Naive thymus-derived CD4-positive, alpha-beta T cell (primary cell): ENCODE measurements around the gene S1PR1. TPM values are rescaled to one million over a fixed set of nuclear protein-coding genes. Genes with fewer than 3 reads are reported as not detected.

Source experiments
- ATAC-seq: fragments of 150-1000 bp; cut with Tn5 transposase; 2 replicates; pipeline ENCODE4 v1.10.0; 2021; ENCODE audit warnings: mild to moderate bottlenecking, moderate library complexity
- CTCF ChIA-PET: fragments of 350-600 bp; sonication (Branson Sonifier 250); formaldehyde crosslinking; loops from one replicate; lab custom pipeline; 2021; ENCODE audit warnings: antibody characterized with exemption; lab: Charles Lee
- POLR2A ChIA-PET: fragments of 350-600 bp; sonication (Branson Sonifier 250); formaldehyde crosslinking; loops from one replicate; lab custom pipeline; 2021; ENCODE audit warnings: antibody characterized with exemption, inconsistent platforms; lab: Charles Lee
- DNase-seq, 9 donors: peaks; one replicate each; pipeline versions ENCODE4 v3.0.0 to v3.0.0-alpha.2; 2020 to 2022; ENCODE audit warnings: mixed read lengths in 1 of 9
- H3K27ac ChIP-seq: one replicate; pipeline ENCODE4 v1.7.0; 2013; ENCODE audit warnings: mild to moderate bottlenecking, low read depth, low read length, moderate library complexity
- H3K27me3 ChIP-seq, 2 donors: one replicate each; pipeline ENCODE4 v1.7.0; 2013; ENCODE audit warnings: low read length in 2 of 2, mild to moderate bottlenecking in 2 of 2, moderate library complexity in 2 of 2; ENCODE audit not compliant: control insufficient read depth in 2 of 2, insufficient read depth in 2 of 2
- H3K36me3 ChIP-seq, 3 experiments: 1 replicate in 2 of 3; 2 replicates in 1 of 3; pipeline ENCODE4 v1.7.0; 2013; ENCODE audit warnings: low read length in 3 of 3, mild to moderate bottlenecking in 3 of 3, moderate library complexity in 1 of 3; ENCODE audit not compliant: insufficient read depth in 3 of 3, control insufficient read depth in 2 of 3
- H3K4me1 ChIP-seq, 2 donors: one replicate each; pipeline ENCODE4 v1.7.0; 2013; ENCODE audit warnings: low read length in 2 of 2, mild to moderate bottlenecking in 2 of 2, moderate library complexity in 1 of 2; ENCODE audit not compliant: control insufficient read depth in 2 of 2, insufficient read depth in 2 of 2
- H3K4me3 ChIP-seq: 2 replicates; pipeline ENCODE4 v1.7.0; 2013; ENCODE audit warnings: mild to moderate bottlenecking, low read length
- H3K9me3 ChIP-seq, 3 experiments: 1 replicate in 2 of 3; 2 replicates in 1 of 3; pipeline ENCODE4 v1.7.0; 2013; ENCODE audit warnings: low read length in 3 of 3; ENCODE audit not compliant: control insufficient read depth in 2 of 3
- H3K27ac Mint-ChIP-seq, 9 donors: one replicate each; pipeline ENCODE4 v1.8.0; 2020 to 2022; ENCODE audit warnings: mixed read lengths in 9 of 9, mild to moderate bottlenecking in 8 of 9, moderate library complexity in 5 of 9, inconsistent platforms in 2 of 9
- H3K27me3 Mint-ChIP-seq, 5 donors: one replicate each; pipeline ENCODE4 v1.8.0; 2021 to 2022; ENCODE audit warnings: mixed read lengths in 5 of 5, mild to moderate bottlenecking in 1 of 5
- H3K36me3 Mint-ChIP-seq, 5 donors: one replicate each; pipeline ENCODE4 v1.8.0; 2020 to 2022; ENCODE audit warnings: mixed read lengths in 5 of 5, mild to moderate bottlenecking in 3 of 5, inconsistent platforms in 1 of 5
- H3K4me1 Mint-ChIP-seq, 7 donors: one replicate each; pipeline ENCODE4 v1.8.0; 2020 to 2022; ENCODE audit warnings: mixed read lengths in 7 of 7, mild to moderate bottlenecking in 3 of 7, inconsistent platforms in 1 of 7
- H3K4me3 Mint-ChIP-seq, 10 donors: one replicate each; pipeline ENCODE4 v1.8.0; 2020 to 2022; ENCODE audit warnings: mild to moderate bottlenecking in 10 of 10, mixed read lengths in 10 of 10, moderate library complexity in 6 of 10, inconsistent platforms in 2 of 10
- H3K9me3 Mint-ChIP-seq, 11 donors: one replicate each; pipeline ENCODE4 v1.8.0; 2020 to 2022; ENCODE audit warnings: mixed read lengths in 11 of 11, mild to moderate bottlenecking in 4 of 11, inconsistent platforms in 1 of 11, moderate library complexity in 1 of 11
- intact Hi-C, 2 donors: fragments of 100-400 bp; cut with micrococcal nuclease; formaldehyde crosslinking; loops; one replicate each; pipeline ENCODE4 v1.15.1; 2023
- polyA plus RNA-seq, 2 donors: library from polyadenylated mRNA; unstranded; fragments of 300-500 nt; fragmentation: Illumina TruSeq; gene quantifications; one replicate each; pipeline ENCODE4 v1.2.3, GENCODE V29; 2021
- total RNA-seq, 6 experiments: library from RNA in 5 of 6; stranded (reverse) in 5 of 6; gene quantifications; 1 replicate in 5 of 6; 2 replicates in 1 of 6; pipeline ENCODE4 v1.2.3 and lab custom pipeline; 2021 to 2026

Gene S1PR1
- total and polyA plus RNA-seq, 7 experiments from 2014 or later: 116 to 305 (median 247) TPM

GRCh38 chr1:101284021-101284420, 47.2 kb downstream of the S1PR1 start:
- ChIA-PET CTCF (interaction anchor here (1.0 to 6.8 kb wide), 10 partner anchors 14 to 360 kb away, joined by 4 to 110 read pairs (median 20); partner anchors contain the start of gene S1PR1), POLR2A (interaction anchor here (0.6 to 16.7 kb wide), 9 partner anchors 20 to 358 kb away, joined by 3 to 633 read pairs (median 4); partner anchors contain the start of gene S1PR1)
- Mint-ChIP-seq H3K27me3 (no peaks in the 10 kb centered on the region), H3K4me1 (peaks cover 67 to 94% (median 91%) of the 10 kb centered on the region in 7 donors), H3K4me3 (peak overlapping the region; percentile 70 to 94 (median 80)), H3K36me3 (peaks cover 0 to 3% (median 0%) of the 10 kb centered on the region in 5 donors), H3K9me3 (peaks cover 0 to 1% (median 0%) of the 10 kb centered on the region in 11 donors), H3K27ac (peak overlapping the region; percentile 75 to 99 (median 98))
- H3K27me3 ChIP-seq: no peaks in the 10 kb centered on the region
- no peaks in the 10 kb centered on the region for H3K9me3 ChIP-seq
- intact Hi-C loops: loop anchor here (1.0 to 2.0 kb wide), 6 partner anchors 9 to 357 kb away; no protein-coding TSS in a partner anchor
- peaks cover 83 to 92% of the 10 kb centered on the region in 2 donors for H3K4me1 ChIP-seq
- peak overlapping the region; percentile 35 for H3K4me3 ChIP-seq
- peak overlapping the region; percentile 77 for H3K27ac ChIP-seq
- ATAC-seq: peak; percentile 70
- no peaks in the 10 kb centered on the region for H3K36me3 ChIP-seq
- DNase-seq: peak in 8 of 9 donors; percentile 44 to 73 (median 62)

- ChIA-PET CTCF (interaction anchor here (0.7 to 6.8 kb wide), 15 partner anchors 15 to 379 kb away, joined by 3 to 110 read pairs (median 4); partner anchors contain the start of gene S1PR1), POLR2A (interaction anchor here (0.6 to 16.7 kb wide), 13 partner anchors 20 to 363 kb away, joined by 3 to 633 read pairs (median 3); partner anchors contain the start of gene S1PR1)
- intact Hi-C loops: loop anchor here (1.0 to 2.0 kb wide), 6 partner anchors 9 to 357 kb away; no protein-coding TSS in a partner anchor
- peaks cover 63 to 91% (median 89%) of the 10 kb centered on the region in 7 donors for H3K4me1 Mint-ChIP-seq
- peaks cover 0 to 3% (median 0%) of the 10 kb centered on the region in 5 donors for H3K36me3 Mint-ChIP-seq
- ATAC-seq (no peak), DNase-seq (no peak)
- H3K4me3 Mint-ChIP-seq: peak overlapping the region; percentile 70 to 94 (median 80)
- H3K4me1 ChIP-seq: peaks cover 76 to 85% of the 10 kb centered on the region in 2 donors
- H3K27me3 ChIP-seq: no peaks in the 10 kb centered on the region
- H3K27ac ChIP-seq: peak overlapping the region; percentile 77
- H3K27ac Mint-ChIP-seq: peak overlapping the region; percentile 75 to 99 (median 98)
- H3K27me3 Mint-ChIP-seq: no peaks in the 10 kb centered on the region
- peaks cover 0 to 1% (median 0%) of the 10 kb centered on the region in 11 donors for H3K9me3 Mint-ChIP-seq
- no peaks in the 10 kb centered on the region for H3K9me3 ChIP-seq
- peak overlapping the region; percentile 35 for H3K4me3 ChIP-seq
- H3K36me3 ChIP-seq: no peaks in the 10 kb centered on the region
Measured at GRCh38 chr1:101284622-101285218, 47.9 kb downstream of the S1PR1 start.

DNA sequence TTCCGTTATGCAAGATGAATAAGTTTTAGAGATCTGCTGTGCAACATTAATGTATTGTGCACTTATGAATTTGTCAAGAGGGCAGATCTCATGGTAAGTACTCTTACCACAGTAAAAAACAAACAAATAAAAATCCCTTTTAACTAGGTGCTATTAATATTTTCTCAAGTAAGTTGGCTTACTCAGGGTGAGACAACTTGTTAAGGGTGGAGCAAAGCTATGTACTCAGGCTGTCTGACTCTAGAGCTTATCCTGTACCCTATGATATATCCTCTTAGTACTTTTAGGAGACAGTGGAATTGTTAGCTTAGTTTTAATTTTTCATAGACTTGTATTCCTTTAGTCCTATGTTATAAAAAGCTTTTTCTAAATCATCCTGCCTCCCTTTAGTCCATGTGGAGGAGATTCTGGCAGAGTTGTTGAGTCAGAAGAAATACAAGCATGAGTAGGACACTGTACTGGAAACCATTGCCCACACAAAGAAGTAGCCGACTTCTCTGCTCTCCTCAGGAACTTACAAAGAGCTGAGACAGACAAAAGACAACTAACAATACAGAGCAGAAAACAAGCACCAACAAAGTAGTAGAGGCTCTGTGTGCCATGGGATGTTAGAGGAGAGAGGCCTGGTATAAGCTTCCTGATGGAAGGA, 49.2 kb downstream of the S1PR1 start:
- Mint-ChIP-seq H3K27me3 (no peaks in the 10 kb centered on the region), H3K4me3 (peak overlapping the region in 6 of 10 donors; percentile 26 to 94 (median 68)), H3K9me3 (peaks cover 0 to 1% (median 0%) of the 10 kb centered on the region in 11 donors), H3K4me1 (peaks cover 61 to 85% (median 84%) of the 10 kb centered on the region in 7 donors), H3K27ac (peak overlapping the region; percentile 41 to 99 (median 98)), H3K36me3 (peaks cover 0 to 5% (median 0%) of the 10 kb centered on the region in 5 donors)
- CTCF ChIA-PET: interaction anchor here (0.7 to 7.1 kb wide), 10 partner anchors 20 to 362 kb away, joined by 3 to 110 read pairs (median 33); partner anchors contain the start of gene S1PR1
- intact Hi-C loops: loop anchor here in 1 of 2 donors (2.0 kb wide), 1 partner anchor 21 kb away; no protein-coding TSS in a partner anchor
- POLR2A ChIA-PET: interaction anchor here (1.1 to 16.7 kb wide), 7 partner anchors 22 to 365 kb away, joined by 3 to 633 read pairs (median 5); partner anchors contain the start of gene S1PR1
- Histone ChIP-seq H3K27me3 (no peaks in the 10 kb centered on the region), H3K27ac (peak overlapping the region; percentile 34), H3K9me3 (no peaks in the 10 kb centered on the region), H3K36me3 (no peaks in the 10 kb centered on the region), H3K4me3 (no peak overlapping the region), H3K4me1 (peaks cover 70 to 79% of the 10 kb centered on the region in 2 donors)
- DNase-seq (no peak), ATAC-seq (no peak)

DNA sequence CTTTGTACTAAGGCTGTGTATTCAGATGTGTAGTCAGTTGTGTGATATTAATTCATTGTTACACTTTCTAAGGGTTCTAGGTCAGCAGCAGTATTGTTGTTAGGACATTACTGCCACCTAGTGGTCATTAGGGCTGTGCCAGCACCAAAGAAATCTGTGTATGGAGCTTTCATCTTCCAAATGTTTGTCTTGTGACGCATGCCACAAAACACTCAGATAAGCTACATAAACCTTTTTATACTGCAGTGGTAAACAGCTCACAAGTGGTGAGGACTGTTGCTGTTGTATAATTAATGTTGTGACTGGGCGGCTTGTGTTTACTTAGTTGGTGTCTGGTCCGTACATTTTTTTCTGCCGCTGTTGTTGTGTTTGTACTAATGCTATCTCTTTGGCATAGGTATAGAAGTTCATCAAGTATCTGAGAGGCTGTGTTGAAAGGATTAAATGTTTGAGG, 51.7 kb downstream of the S1PR1 start:
- H3K27me3 ChIP-seq: no peaks in the 10 kb centered on the region
- H3K4me3 Mint-ChIP-seq: peak overlapping the region in 6 of 10 donors; percentile 4 to 47 (median 20)
- H3K36me3 Mint-ChIP-seq: peaks cover 0 to 5% (median 0%) of the 10 kb centered on the region in 5 donors
- intact Hi-C loops: loop anchor here (1.0 to 2.0 kb wide), 10 partner anchors 49 to 392 kb away; partner anchors contain the start of genes DPH5 (in 2 of the 2) and SLC30A7 (in 1 of the 2)
- ATAC-seq (peak; percentile 83), DNase-seq (peak in 8 of 9 donors; percentile 48 to 83 (median 78))
- H3K27me3 Mint-ChIP-seq: no peaks in the 10 kb centered on the region
- H3K4me3 ChIP-seq: no peak overlapping the region
- H3K4me1 Mint-ChIP-seq: peaks cover 55 to 82% (median 73%) of the 10 kb centered on the region in 7 donors
- no peaks in the 10 kb centered on the region for H3K9me3 ChIP-seq
- CTCF ChIA-PET: interaction anchor here (0.6 to 7.1 kb wide), 51 partner anchors 9 to 911 kb away, joined by 3 to 110 read pairs (median 5); partner anchors contain the start of gene S1PR1
- POLR2A ChIA-PET: interaction anchor here (0.6 to 16.7 kb wide), 31 partner anchors 9 to 497 kb away, joined by 3 to 633 read pairs (median 4); partner anchors contain the start of genes DPH5, EXTL2, S1PR1 and SLC30A7
- peaks cover 0 to 1% (median 0%) of the 10 kb centered on the region in 11 donors for H3K9me3 Mint-ChIP-seq
- no peaks in the 10 kb centered on the region for H3K36me3 ChIP-seq
- peaks cover 66 to 68% of the 10 kb centered on the region in 2 donors for H3K4me1 ChIP-seq
- peak overlapping the region; percentile 63 to 93 (median 80) for H3K27ac Mint-ChIP-seq
- peak overlapping the region; percentile 20 for H3K27ac ChIP-seq

DNA sequence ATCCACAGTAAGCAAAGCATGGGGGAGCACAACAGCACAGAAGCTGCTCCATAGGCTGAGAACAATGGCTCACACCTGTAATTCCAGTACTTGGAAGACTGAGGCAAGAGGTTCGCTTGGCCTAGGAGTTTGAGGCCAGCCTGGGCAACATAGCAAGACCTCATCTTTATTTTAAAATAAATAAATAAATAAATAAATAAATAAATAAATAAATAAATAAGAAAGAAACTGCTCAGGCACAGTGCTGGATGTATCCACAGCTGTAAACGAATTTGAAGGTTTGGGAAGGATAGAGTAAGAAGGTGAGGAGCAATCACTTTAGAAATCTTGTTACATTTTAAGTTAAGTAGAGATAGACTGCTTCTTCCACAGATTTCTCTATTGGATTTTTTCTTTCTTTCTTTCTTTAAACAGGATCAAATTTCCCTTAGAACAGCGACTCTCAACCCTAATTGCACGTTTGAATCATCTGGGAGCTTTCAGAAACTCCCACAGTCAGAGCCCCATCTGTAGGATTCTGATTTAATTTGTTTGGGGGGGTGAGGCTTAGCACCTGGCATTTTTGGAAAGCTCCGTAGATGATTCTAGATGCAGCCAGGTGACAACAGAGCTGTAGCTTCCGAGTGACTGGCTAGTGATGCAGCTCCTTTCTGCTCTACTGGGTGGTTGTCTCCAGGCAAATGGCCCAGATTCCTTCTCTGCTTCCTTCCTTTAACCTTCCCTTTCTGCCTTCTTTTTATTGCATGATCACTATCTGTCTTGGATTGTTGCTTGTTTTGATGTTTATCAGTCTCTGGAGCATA, 53.5 kb downstream of the S1PR1 start:
- no peak overlapping the region for H3K27ac ChIP-seq
- H3K27me3 Mint-ChIP-seq: no peaks in the 10 kb centered on the region
- no peak overlapping the region for H3K4me3 ChIP-seq
- H3K9me3 ChIP-seq: no peaks in the 10 kb centered on the region
- CTCF ChIA-PET: interaction anchor here (0.7 to 7.1 kb wide), 23 partner anchors 9 to 376 kb away, joined by 3 to 88 read pairs (median 5); no protein-coding TSS in a partner anchor
- H3K27me3 ChIP-seq: no peaks in the 10 kb centered on the region
- H3K27ac Mint-ChIP-seq: peak overlapping the region in 8 of 9 donors; percentile 61 to 92 (median 77)
- H3K4me1 ChIP-seq: peaks cover 50% of the 10 kb centered on the region in 2 donors
- intact Hi-C loops: loop anchor here in 1 of 2 donors (2.0 to 5.0 kb wide), 2 partner anchors 20 to 67 kb away; no protein-coding TSS in a partner anchor
- POLR2A ChIA-PET: interaction anchor here (0.6 to 16.7 kb wide), 12 partner anchors 10 to 411 kb away, joined by 3 to 633 read pairs (median 4); partner anchors contain the start of genes EXTL2, S1PR1 and SLC30A7
- DNase-seq: no peak
- H3K36me3 ChIP-seq: no peaks in the 10 kb centered on the region
- peaks cover 0 to 2% (median 0%) of the 10 kb centered on the region in 5 donors for H3K36me3 Mint-ChIP-seq
- peak overlapping the region in 5 of 10 donors; percentile 3 to 79 (median 54) for H3K4me3 Mint-ChIP-seq
- H3K9me3 Mint-ChIP-seq: peaks cover 0 to 1% (median 0%) of the 10 kb centered on the region in 11 donors
- H3K4me1 Mint-ChIP-seq: peaks cover 48 to 75% (median 60%) of the 10 kb centered on the region in 7 donors
- ATAC-seq: no peak
